ENCODE measurements around the gene KLHL14.
A peak's percentile ranks its signal among the peaks of the same experiment; 100 is the strongest.
"Not testable (repeated sequence)": the region's sequence is repeated elsewhere in the genome, so short reads cannot be mapped to it uniquely, and the experiment has no call there.

KLHL14 gene

GRCh38 chr18:32684940-32685339 is 87.9 kb downstream of the KLHL14 start:
- in situ Hi-C loops (cut with HindIII; ENCODE audit: low pct_unique_long_range_greater_than_20kb, low sequenced_read_pairs): no loop called here
- TF ChIP-seq JUND (IDR thresholded peaks at IDR 0.05; ENCODE audit: low read depth): no peak
- no peak for DNase-seq (ENCODE audit: low read depth in 1 of 2, low spot score in 1 of 2)

- TF ChIP-seq JUND (IDR thresholded peaks at IDR 0.05; ENCODE audit: low read depth): no peak
- in situ Hi-C loops (cut with HindIII; ENCODE audit: low pct_unique_long_range_greater_than_20kb, low sequenced_read_pairs): no loop called here
- no peak for DNase-seq (ENCODE audit: low read depth in 1 of 2, low spot score in 1 of 2)
These were observed 88.7 kb downstream of the KLHL14 start for GRCh38 chr18:32684096-32684495.

GRCh38 chr18:32683044-32683443 is 89.8 kb downstream of the KLHL14 start:
- in situ Hi-C loops (cut with HindIII; ENCODE audit: low pct_unique_long_range_greater_than_20kb, low sequenced_read_pairs): no loop called here
- no peak for TF ChIP-seq JUND (IDR thresholded peaks at IDR 0.05; ENCODE audit: low read depth)
- peak in 1 of 2 experiments; percentile 22 for DNase-seq (ENCODE audit: low read depth in 1 of 2, low spot score in 1 of 2)

DNA sequence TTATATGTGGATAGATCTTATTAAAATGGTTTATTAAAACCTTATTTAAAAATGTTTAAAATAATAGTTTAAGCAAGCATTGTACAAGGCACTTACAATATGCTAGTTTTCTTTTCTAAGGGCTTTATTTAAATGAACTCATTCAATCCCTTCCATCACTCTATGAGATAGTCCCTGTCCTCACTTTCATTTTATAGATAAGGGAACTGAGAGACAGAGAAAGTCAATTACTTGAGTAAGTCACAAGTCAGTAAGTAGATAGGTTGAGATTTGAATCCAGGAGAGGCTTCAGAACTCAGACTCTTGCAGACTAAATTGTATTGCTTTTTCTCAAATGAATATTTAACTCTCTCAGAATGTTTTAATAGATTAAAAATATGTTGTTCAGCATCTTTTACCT is 95.2 kb downstream of the KLHL14 start:
- in situ Hi-C loops (cut with HindIII; ENCODE audit: low pct_unique_long_range_greater_than_20kb, low sequenced_read_pairs): no loop called here
- no peak for TF ChIP-seq JUND (IDR thresholded peaks at IDR 0.05; ENCODE audit: low read depth)
- no peak for DNase-seq (ENCODE audit: low read depth in 1 of 2, low spot score in 1 of 2)

DNA sequence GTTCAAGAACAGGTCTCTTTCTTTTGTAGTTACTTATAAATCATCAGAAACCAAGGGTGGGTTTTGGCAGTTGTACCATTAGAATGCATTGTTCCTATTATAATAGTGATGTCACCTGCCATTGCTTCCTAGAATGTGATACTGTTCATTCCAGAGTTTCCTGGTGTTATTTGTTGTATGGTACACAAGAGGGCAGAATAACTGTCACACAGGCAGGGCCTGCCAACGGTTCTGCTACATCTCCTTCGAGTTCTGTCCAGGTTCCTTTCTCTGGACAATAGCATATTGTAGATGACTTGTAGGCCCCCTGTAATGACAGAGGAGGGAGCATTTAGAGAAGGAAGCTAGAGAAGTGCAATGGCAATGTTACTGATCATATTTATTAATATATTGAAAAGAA is 98.3 kb downstream of the KLHL14 start:
- in situ Hi-C loops (cut with HindIII; ENCODE audit: low pct_unique_long_range_greater_than_20kb, low sequenced_read_pairs): no loop called here
- DNase-seq (ENCODE audit: low read depth in 1 of 2, low spot score in 1 of 2): peak in 1 of 2 experiments; percentile 32
- no peak for TF ChIP-seq JUND (IDR thresholded peaks at IDR 0.05; ENCODE audit: low read depth)

DNA sequence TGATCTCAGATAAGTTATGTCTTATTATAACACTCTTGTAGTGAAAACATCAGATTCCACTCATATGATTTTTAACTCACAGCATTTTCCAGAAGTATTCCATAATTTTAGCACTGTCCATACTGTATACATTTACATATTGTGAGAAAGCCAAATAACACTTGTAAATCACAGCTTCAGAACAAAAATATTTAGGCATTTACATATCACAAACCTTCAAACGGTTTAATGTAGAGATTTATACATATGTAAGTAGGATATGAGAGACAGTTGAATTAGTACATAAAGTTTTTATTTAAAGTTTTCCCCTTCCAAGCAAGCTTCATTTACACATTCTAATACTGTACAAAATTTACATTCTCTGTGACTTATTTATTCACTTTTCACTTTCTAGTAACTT is 100.4 kb downstream of the KLHL14 start:
- no peak for TF ChIP-seq JUND (IDR thresholded peaks at IDR 0.05; ENCODE audit: low read depth)
- no peak for DNase-seq (ENCODE audit: low read depth in 1 of 2, low spot score in 1 of 2)
- in situ Hi-C loops (cut with HindIII; ENCODE audit: low pct_unique_long_range_greater_than_20kb, low sequenced_read_pairs): no loop called here

- no peak for TF ChIP-seq JUND (IDR thresholded peaks at IDR 0.05; ENCODE audit: low read depth)
- in situ Hi-C loops (cut with HindIII; ENCODE audit: low pct_unique_long_range_greater_than_20kb, low sequenced_read_pairs): no loop called here
- no peak for DNase-seq (ENCODE audit: low read depth in 1 of 2, low spot score in 1 of 2)
These were observed 102.1 kb downstream of the KLHL14 start for GRCh38 chr18:32670727-32671126.

DNA sequence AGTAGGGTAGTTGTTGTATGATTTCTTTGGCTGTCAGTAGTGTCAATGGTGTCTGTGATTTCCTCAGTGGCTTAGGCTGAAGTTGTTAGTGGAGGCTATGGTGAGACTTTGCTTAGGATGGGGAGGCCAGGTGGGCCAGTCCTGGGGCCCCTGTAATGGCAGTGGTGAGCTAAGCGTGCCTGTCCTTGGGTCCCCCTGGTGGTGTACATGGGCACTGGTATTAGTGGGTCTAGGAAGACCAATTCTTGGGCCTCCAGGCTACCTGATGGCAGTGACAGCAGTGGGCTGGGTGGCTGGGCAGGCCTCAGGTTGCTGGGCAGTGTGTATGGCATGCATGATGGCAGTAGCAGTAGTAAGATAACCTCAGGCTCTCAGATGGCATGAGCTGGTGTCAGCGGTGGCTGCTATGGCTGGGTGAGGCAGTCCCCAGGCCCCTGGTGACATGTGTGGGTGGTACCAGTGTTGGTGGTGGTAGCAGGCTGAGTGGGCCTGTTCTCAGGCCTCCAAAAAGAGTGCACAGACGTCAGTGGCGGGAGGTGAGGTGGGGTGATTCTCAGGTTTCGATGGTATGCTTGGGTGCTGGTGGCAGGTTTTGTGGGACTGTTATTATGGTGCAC is 103.2 kb downstream of the KLHL14 start:
- DNase-seq (ENCODE audit: low read depth in 1 of 2, low spot score in 1 of 2): no peak

GRCh38 chr18:32668956-32669355 is 103.9 kb downstream of the KLHL14 start:
- DNase-seq (ENCODE audit: low read depth in 1 of 2, low spot score in 1 of 2): no peak
- no peak for TF ChIP-seq JUND (IDR thresholded peaks at IDR 0.05; ENCODE audit: low read depth)
- in situ Hi-C loops (cut with HindIII; ENCODE audit: low pct_unique_long_range_greater_than_20kb, low sequenced_read_pairs): no loop called here

More for the DNA sequence above, 103.2 kb downstream of the KLHL14 start:
- in situ Hi-C loops (cut with HindIII; ENCODE audit: low pct_unique_long_range_greater_than_20kb, low sequenced_read_pairs): no loop called here
- TF ChIP-seq JUND (IDR thresholded peaks at IDR 0.05; ENCODE audit: low read depth): no peak

DNA sequence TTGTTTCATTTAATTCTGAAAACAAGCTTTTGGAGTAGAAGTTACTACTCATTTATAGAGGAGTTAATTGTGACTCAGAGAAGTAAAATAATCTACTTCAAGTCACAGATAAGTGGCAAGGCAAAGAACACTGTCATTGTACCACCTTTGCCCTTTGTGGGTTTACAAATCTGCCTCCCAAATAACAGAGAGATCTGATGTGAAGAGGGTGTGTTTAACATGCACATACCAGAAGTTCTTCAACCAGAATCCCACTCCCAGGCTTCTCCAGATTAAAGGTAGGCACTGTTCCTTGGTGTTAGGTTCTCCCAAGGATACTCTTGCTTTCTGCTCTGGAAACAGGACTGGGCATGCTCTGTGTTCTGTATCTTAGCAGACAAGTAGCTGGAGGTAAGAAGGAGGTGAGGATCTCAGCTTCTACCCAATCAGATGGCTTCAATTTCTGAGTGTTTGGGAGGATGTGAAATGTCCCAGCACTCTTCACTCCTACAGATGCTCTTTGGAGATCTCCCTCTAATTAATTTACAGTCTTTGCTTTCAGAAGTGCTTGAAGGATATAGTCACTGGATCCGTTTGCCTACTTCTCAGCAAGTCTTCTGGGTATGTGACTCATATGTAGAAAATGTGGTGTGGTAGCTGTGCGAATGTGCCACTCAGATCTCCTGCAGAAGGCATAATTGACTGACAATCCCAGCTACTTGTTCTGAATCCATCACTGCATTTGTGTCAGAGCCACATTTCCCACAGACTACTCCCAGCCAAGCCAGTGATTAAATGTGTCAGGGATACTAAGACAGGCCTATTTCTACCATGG is 111.1 kb downstream of the KLHL14 start:
- TF ChIP-seq JUND (IDR thresholded peaks at IDR 0.05; ENCODE audit: low read depth): no peak
- peak; percentile 2 to 54 for DNase-seq (ENCODE audit: low read depth in 1 of 2, low spot score in 1 of 2)
- in situ Hi-C loops (cut with HindIII; ENCODE audit: low pct_unique_long_range_greater_than_20kb, low sequenced_read_pairs): no loop called here

DNA sequence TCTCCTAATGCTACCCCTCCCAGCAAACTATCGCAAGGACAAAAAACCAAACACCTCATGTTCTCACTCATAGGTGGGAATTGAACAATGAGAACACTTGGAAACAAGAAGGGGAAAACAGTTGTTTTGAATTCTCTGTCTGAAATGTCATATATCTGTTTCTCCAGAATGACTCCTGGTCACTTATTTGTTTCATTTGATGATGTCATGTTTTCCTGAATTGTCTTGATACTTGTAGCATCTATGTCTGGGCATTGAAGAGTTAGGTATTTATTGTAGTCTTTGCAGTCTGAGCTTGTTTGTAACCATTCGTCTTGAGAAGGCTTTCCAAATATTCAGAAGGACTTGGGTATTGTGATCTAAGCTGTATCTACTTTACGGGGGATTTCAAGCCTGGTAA is 118.3 kb downstream of the KLHL14 start:
- in situ Hi-C loops (cut with HindIII; ENCODE audit: low pct_unique_long_range_greater_than_20kb, low sequenced_read_pairs); DNase-seq (ENCODE audit: low read depth in 1 of 2, low spot score in 1 of 2): not testable (repeated sequence)

DNA sequence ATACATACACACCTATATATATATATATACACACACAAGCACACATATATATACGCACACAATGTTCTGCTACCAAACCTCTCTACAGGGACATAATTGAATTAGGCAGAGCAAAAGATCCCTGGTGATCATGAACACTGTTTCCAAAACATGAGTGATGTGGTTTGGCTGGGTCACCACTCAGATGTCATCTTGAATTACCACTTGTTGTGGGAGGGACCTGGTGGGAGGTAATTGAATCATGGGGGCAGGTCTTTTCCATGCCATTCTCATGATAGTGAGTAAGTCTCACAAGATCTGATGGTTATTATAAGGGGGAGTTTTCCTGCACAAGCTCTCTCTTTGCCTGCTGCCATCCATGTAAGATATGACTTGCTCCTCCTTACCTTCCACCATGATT is 135.2 kb downstream of the KLHL14 start:
- in situ Hi-C loops (cut with HindIII; ENCODE audit: low pct_unique_long_range_greater_than_20kb, low sequenced_read_pairs); DNase-seq (ENCODE audit: low read depth in 1 of 2, low spot score in 1 of 2): not testable (repeated sequence)

DNA sequence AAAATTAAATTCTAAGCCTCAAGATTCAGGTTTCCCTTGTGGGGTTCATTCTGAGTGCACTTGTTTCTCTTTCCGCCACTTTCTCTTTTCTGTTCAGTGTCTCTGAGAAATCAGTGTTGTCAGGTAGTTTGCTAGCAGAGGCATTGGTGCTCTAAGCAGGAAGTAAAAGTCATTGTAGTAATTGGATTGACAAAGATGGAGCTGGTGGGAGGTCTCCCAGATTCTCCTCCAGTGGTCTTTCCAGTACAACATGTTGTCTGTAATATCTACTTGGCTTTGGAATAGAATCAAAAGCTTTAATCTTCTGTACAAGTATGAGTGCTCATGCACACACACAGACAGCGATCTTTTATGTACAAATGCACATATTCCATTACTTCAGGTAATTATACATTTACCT is 135.6 kb downstream of the KLHL14 start:
- DNase-seq (ENCODE audit: low read depth in 1 of 2, low spot score in 1 of 2): no peak
- in situ Hi-C loops (cut with HindIII; ENCODE audit: low pct_unique_long_range_greater_than_20kb, low sequenced_read_pairs): no loop called here
- no peak for TF ChIP-seq JUND (IDR thresholded peaks at IDR 0.05; ENCODE audit: low read depth)
